GM21390 (cell line): ENCODE data around the gene POP5.

Experiments used
- ATAC-seq: cut with Tn5 transposase; IDR thresholded peaks from one replicate; pipeline ENCODE4 v1.9.1; 2021; ENCODE audit not compliant: unreplicated experiment

POP5 gene

DNA sequence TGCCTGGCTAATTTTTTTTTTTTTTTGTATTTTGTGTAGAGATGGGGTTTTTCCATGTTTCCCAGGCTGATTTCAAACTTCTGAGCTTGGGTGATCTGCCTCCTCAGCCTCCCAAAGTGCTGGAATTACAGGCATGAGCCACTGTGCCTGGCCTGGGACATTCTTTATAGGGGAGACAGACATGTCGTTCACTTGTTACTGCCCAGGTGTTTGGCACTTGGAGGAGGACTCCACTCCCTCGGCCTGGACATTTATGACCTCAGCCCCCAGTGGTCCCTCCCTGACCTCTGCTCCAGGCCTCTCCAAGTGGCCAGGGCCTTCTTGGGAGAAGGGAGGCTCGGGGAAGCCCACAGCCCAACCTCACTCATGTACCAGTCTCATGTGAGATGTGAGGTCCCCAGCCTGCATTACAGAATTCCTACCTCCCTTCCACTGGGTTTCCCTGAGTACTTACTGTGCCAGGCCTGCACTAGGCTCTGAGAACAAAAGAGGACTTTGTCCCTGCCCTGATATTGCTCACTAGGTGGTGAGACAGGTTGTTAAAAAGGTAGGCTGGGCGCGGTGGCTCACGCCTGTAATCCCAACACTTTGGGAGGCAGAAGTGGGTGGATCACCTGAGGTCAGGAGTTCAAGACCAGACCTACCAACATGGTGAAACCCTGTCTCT lies 9.7 kb upstream of the POP5 start:
- ATAC-seq = no peak

DNA sequence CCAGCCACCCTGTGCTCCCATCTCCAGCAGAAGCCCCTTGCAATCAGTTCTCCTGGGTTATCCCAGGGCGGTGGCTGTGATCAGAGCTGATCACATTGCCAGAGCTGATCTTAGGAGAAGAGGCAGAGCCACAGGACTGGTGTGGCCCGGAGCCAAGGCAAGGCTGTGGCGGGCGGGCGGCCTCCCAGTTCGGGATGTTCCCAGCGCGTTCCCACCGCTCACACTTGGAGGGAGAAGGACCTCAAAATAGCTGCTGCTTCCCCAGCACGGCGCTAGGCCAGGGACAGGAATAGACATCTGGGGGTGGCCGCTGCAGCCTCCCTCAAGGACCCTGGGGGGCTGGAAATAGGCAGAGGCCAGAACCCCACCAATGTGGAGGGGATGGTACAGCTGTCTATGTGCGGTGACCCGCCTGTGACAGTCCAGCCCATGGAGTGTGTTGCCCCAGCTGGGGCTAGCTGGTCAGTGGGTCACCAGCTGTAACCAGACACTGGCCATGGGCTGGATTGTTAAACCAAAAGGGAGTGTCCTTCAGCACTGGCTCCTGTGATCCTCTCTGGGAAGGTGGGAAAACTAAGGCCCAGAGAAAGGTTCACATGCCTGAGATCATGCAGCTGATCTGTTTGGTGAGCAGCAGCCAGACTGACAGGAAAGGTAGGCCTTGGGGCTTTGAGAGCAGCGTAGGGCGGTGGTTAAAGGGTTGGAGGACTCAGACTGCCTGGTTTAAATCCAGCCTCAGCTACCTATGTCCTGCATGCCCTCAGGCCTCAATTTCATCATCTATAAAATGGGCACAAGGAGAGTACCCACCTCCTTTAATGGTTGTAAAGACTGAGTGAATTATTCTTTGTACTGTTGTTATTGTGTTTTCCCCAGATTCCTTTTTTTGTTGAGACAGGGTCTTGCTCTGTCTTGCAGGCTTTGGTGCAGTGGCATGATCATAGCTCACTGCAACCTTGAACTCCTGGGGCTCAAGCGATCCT lies 8.0 kb upstream of the POP5 start:
- ATAC-seq = no peak

DNA sequence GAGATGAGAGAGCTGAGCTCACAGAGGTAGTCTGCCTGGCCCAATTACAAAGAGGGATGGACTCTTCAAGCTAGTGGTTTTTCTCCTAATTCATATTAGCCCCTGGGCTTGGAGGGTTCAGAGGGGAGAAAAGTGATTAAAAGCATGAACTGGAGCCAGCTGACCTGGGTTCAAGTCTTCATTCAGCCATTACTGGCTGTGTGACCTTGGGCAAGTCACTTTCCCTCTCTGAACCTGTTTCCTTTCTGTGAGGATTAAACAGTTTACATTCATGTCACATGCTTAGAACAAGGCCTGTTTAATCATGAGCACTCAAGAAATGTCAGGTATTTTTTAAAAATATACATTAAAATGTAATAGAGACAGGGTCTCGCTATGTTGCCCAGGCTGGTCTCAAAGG lies 7.2 kb upstream of the POP5 start:
- ATAC-seq = no peak

DNA sequence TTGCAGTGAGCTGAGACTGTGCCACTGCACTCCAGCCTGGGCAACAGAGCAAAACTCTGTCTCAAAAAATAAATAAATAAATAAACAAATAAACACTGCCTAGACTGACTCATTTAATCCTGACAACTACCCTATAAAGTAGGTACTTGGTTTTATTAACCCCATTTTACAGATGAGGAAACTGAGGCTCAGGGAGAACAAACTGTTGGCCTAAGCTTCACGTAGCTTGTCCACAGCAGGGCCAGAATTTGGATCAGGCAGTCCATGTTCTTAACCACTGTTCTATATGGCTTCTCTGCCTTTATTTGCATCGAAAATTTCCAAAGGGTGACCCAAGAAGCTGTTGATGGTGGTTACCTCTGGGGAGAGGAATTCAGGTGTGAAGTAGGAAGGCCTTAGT lies 5.7 kb upstream of the POP5 start:
- no peak for ATAC-seq

DNA sequence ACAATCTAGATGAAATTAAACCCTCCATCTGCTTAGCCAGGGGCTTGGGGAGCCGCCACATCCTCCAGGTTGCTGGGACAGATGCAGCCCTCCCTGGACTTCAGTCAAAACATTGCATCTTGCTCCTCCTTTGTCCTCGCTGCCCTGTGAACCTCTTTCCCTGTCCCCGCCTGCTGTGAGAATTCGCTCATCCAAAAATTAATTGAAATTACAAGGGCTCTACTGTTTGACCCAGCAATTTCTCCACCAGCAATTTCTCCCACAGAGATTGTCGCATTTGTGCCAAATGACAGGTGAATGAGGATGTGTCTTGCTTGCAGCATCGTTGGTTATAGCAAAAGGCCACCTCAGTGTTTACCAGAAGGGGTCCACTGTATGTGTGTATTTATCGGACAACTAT lies 5.0 kb upstream of the POP5 start:
- no peak for ATAC-seq

DNA sequence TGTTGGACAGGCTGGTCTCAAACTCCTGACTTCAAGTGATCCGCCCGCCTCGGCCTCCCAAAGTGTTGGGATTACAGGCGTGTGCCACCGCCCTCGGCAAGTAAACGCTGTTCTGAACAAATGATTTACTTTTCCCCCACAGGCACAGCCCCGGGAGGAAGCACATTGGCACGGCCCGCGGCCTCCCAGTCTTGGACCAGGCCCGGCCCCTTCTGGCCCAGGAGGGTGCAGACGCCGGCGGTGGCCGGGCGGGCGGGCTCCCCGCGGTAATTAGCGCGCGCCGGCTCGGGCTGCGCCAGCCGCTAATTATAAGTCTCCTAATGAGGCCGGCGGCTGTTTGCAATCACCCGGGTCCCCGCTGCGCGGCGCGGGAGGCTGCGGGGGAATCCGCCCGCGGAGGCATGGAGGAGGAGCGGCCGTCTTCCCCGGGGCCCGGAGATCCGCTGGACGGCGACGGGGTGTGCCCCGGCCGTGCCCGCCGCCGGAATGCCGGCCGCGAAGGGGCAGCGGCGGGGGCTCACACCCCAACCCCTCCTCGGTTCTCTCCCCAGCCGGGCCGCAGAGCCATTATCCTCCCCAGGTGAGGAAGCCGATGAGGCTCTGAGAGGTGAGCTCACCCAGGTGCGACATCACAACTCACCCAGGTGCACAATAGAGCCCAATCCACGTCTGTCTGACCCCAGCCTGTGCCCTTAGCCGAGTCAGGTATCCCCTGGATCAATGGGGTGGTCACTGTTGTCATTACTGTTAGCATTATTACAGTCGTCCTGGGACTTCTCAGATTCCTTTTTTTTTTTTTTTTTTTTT lies 3.3 kb upstream of the POP5 start:
- no peak for ATAC-seq

DNA sequence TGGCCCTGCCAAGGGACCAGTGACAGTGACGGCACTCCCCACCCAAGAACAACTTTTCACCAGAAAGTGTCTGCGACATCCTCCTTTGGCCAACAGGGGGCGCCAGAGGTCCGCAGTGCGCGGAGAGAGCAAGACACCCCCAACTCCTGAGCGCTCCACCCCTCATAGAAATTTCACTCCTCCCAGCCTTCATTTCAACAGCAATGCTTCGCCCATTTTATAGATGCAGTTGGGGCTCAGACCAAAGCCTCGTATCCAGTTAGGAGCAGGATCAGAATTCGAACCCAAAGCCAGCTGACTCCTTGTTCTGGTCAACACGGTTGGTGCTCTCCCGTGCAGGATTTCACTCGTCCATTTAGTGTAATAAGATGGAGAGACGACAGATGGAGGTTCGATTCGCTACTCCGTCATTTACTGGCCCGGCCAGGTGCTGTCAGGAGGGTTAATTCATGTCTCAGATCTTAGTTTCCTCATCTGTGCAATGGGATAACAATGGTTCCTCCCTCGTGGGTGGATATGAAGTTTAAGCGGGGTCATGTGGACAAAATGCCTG lies 2.4 kb upstream of the POP5 start:
- no peak for ATAC-seq

DNA sequence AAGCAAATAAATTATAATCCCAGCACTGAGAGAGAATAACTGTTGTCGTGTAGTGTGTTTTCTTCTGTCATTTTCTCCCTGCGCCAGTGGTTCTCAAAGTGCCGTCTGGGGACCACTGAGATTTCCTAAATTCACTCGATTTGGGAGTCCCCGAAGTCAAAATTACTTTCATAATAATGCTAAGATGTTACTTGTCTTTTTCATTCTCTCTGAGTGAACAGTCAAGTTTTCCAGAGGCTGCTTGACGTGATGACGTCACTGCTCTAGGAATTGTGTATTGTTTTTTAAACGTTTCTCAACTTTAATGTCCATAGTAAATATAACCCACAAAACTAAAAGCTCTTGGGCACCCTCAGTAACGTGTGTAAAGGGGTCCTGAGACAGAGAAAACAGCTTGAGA lies 796 bp upstream of the POP5 start:
- ATAC-seq = no peak

DNA sequence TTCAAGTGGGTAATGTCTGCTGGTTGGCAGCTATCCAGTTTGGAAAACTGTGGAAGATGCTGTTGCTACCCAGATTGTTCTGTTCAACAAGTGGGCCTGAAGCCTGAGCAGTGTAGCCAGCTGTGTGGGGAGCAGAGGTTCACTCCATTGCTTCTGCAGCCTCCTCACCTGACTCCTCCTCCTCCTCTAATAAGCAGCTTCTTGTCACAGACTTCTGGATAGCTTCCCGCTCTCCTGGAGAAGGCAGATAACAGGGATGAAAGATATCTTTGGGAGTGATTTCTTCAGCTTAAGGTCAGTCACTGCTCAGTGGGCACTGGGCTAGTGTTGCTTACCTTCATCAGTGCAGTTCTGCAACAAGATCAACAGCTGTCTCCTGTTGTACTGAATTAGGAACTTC lies 2.0 kb downstream of the POP5 start:
- ATAC-seq = no peak

DNA sequence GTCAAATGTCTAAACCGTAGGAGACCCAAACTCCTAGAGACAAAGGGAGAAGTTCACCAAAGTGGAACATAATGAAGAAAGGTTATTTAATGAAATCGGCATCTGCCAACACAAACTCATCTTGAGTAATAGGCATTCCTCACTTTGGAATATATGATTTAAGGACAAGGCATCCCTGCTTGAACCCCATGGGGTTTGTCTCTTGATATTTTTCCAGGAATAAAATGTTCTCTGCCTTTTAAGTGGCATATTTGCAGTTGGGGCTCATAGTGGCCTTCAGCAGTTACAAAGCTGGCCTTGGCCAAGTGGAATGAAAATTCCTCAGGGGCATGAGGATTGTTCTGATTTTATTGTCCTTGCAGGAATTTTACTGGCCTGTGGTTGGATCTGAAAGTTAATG lies 7.1 kb downstream of the POP5 start:
- no peak for ATAC-seq

DNA sequence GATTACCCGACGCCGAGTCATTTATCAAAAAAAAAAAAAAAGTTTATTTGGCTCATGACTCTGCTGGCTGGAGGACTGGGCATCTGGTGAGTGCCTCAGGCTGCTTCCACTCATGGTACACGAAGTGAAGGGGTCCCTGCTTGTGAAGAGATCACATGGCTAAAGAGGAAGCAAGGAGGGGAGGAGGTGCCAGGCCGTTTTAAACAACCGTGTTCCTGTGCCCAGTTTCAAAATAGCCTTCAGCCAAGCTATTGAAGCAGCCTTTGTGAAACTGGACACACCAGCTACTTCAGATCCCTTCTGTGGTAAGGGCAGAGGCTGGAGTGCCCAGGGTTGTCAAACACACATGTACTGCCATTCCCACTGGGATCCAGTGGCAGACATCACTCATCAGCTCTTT lies 7.6 kb downstream of the POP5 start:
- ATAC-seq = no peak

DNA sequence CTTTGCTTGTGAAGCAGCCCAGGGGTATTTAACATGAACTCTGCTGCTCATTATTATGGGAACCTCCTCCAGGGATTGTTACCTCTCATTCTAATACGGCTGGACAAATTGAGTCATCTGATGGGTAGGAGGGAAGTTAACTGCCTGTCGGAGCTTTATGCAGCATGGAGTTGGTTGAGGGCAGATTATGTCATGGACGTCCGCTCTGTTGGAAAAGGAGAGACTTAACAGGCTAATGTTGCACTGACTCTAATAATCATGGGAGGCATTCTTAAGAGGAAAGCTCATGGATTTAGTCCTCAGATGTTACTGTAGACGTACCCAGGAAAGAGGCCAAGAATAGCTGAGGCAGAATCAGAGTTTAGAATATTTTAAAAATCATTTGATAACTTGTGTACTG lies 9.9 kb downstream of the POP5 start:
- no peak for ATAC-seq

DNA sequence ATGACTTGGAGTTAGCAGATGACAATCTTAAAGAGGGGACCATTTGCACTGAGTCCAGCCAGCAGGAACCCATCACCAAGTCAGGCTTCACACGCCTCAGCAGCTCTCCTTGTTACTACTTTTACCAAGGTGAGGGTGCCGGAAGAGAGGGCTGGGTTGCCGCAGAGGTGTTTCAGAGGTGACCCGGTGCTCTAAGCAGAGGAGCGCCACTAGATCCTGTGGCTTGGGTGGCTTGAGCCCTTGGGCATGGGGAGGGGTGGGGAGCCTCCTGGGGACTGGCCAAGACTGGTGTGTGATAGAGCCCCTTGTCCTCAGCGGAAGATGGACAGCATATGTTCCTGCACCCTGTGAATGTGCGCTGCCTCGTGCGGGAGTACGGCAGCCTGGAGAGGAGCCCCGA lies 17.7 kb downstream of the POP5 start:
- no peak for ATAC-seq

DNA sequence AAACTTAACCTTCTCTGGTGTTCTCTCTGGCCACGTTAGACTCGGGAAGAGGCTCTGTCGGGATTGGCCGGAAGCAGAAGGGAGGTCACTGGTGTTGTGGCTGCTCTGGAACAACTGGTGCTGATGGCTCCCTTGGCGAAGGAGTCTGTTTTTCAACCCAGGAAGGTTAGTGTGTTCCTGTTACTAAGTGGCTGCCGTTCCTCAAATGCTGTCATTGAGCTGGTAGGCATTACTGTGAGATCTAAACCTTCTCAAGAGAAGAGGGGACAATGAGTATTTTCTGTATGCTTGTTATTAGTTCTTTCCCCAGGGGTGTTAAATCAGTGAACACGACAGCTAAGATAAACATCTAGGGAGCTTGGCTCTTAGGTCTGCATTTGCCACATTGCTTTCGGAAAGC lies 18.3 kb downstream of the POP5 start:
- ATAC-seq = no peak

DNA sequence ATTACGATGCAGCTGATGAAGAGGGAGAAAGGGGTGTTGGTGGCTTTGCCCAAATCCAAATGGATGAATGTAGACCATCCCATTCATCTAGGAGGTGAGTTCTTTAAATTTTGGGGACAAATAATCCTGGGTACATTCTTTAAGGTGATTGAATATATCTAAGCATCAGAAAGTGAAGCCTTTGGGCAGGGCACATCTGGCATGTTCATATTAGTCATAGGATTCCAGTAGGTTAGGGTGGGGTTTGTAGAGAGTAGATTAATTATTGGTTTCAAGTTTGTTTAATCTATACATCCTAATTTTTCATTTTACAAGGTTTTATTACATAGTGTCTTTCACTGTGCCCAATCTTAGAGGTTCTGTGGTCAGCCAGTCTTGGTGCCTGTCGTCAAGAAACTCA lies 23.6 kb downstream of the POP5 start:
- ATAC-seq = no peak

DNA sequence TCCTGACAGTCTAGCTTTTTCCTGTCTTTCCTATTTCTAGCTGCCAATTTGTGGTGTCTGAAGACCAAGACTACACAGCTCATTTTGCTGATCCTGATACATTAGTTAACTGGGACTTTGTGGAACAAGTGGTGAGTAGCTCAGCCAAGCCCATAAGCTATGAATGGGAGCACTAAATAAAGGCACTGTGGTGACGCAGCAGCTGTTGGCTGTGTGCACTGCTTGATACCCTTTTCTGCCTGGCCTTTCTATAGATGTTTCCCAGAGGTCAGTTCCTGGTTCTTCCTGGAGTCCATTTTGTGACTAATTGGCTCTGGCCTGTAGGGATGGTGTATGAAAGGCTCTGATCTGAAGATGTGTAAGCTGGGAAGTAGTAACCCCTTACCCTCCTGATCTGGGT lies 26.5 kb downstream of the POP5 start:
- ATAC-seq = no peak

DNA sequence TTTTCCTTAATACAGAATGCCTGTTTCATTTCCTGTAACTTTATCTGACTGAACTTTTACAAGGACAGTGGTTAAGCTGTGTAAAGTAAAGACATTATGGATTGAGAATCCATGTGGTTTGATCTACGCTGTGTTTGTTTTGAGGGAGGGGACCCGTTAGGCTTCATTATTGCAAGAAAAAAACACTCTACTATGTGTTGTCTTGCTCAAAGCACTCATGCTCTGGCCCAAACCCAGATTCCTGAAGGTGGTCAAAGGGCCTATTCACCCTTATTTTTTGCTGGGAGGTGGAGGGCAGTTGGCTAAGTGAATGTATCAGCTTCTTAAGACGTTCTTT lies 35.2 kb downstream of the POP5 start:
- no peak for ATAC-seq

DNA sequence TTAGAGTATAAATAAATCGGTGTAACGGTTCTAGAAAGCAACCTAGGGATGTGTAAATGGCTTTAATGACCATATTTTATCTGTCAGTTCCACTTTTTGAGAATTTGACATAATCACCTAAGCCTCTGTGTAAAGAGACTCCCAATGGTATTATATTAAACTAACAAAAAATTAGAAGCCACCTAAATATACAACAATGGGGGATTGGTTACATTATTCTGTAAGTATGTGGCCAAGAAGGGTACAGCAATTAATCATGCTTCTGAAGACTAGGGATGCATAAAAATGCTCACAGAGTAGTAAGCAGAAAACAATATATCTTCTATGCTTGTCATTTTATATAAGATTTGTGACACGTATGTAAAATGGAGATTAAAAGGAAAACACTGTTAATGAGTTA lies 36.5 kb downstream of the POP5 start:
- ATAC-seq = no peak

DNA sequence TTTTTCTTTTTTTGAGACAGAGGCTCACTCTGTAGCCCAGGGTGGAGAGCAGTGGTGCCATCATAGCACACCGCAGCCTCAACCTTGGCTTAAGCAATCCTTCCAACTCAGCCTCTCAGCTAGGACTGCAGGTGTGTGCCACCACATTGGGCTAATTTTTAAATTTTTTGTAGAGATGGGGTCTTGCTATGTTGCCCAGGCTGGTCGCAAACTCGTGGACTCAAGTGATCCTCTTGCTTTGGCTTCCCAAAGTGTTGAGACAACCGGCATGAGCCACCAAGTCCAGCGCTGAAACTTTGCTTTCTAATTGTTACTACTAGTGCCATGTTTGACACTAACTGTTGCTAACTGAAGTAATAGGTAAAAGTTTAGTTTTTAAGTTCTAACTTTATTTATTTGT lies 39.0 kb downstream of the POP5 start:
- no peak for ATAC-seq

DNA sequence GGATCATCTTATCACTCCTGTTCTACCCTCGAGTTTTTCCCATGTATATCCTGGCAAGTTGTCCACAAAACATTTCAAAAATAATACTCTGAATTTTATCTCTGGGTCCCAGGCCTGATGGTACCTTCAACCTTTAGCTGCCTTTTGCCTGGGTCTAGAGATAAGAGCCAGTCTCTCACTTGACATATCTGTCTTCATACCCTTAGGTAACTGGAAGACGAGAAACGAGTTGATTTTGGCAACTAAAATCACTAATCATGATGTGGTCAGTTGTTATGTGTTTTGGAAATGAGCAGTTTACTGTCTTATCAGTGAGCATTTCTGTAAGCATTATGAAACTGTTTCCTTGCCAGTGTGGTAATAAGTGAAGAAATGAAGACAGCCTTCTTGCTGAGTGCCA lies 40.8 kb downstream of the POP5 start:
- ATAC-seq = no peak

DNA sequence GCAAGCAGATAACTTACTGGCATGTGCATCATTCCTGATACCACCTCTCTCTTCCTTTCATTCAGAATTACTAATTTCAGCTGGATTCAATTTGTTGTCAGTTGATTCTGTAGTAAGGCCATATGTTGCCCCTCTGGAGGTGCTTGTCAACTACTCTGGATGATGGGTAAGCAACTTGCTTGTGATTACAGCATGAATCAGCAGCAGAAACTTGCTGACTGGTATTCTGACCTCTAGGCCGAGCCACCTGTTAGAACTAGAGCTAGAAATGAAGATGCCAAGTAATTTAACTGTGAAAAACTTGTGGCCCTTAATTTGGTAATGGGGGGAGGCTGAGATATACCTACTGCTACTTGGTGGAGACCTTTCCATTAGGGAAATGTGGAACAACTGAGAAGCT lies 41.9 kb downstream of the POP5 start:
- no peak for ATAC-seq
